ENCODE measurements around the gene UGGT1.

Gene UGGT1

GRCh38 chr2:128093762-128094161 lies 2.8 kb downstream of the UGGT1 start:
- no peak overlapping the region for H3K4me3 Mint-ChIP-seq
- H3K27me3 Mint-ChIP-seq (ENCODE audit: low read depth, poor library complexity) = no peaks in the 10 kb centered on the region
- no peak overlapping the region for H3K27ac Mint-ChIP-seq
- TF ChIP-seq CTCF (IDR thresholded peaks at IDR 0.05) = no peak
- H3K9me3 Mint-ChIP-seq = no peaks in the 10 kb centered on the region
- no peak for DNase-seq
- H3K4me1 Mint-ChIP-seq = peaks cover 44% of the 10 kb centered on the region
- peaks cover 16% of the 10 kb centered on the region for H3K36me3 Mint-ChIP-seq (ENCODE audit: low read depth)

GRCh38 chr2:128095201-128095600 lies 4.2 kb downstream of the UGGT1 start:
- Mint-ChIP-seq H3K4me3 (no peak overlapping the region), H3K4me1 (peaks cover 32% of the 10 kb centered on the region), H3K27ac (no peak overlapping the region), H3K9me3 (no peaks in the 10 kb centered on the region), H3K36me3 (ENCODE audit: low read depth) (peaks cover 18% of the 10 kb centered on the region), H3K27me3 (ENCODE audit: low read depth, poor library complexity) (no peaks in the 10 kb centered on the region)
- DNase-seq = no peak
- no peak for TF ChIP-seq CTCF (IDR thresholded peaks at IDR 0.05)

GRCh38 chr2:128103407-128103806 lies 12.4 kb downstream of the UGGT1 start:
- H3K36me3 Mint-ChIP-seq (ENCODE audit: low read depth) = peaks cover 22% of the 10 kb centered on the region
- H3K9me3 Mint-ChIP-seq = no peaks in the 10 kb centered on the region
- no peaks in the 10 kb centered on the region for H3K27me3 Mint-ChIP-seq (ENCODE audit: low read depth, poor library complexity)
- H3K27ac Mint-ChIP-seq = no peak overlapping the region
- DNase-seq = no peak
- H3K4me1 Mint-ChIP-seq = no peaks in the 10 kb centered on the region
- no peak for TF ChIP-seq CTCF (IDR thresholded peaks at IDR 0.05)
- H3K4me3 Mint-ChIP-seq = no peak overlapping the region

GRCh38 chr2:128105072-128105471 lies 14.1 kb downstream of the UGGT1 start:
- Mint-ChIP-seq H3K4me3 (no peak overlapping the region), H3K27me3 (ENCODE audit: low read depth, poor library complexity) (no peaks in the 10 kb centered on the region)
- DNase-seq = no peak

GRCh38 chr2:128108166-128108565 lies 17.2 kb downstream of the UGGT1 start:
- H3K4me3 Mint-ChIP-seq = no peak overlapping the region
- TF ChIP-seq CTCF (IDR thresholded peaks at IDR 0.05) = no peak
- no peaks in the 10 kb centered on the region for H3K4me1 Mint-ChIP-seq
- no peaks in the 10 kb centered on the region for H3K9me3 Mint-ChIP-seq
- DNase-seq = no peak
- no peaks in the 10 kb centered on the region for H3K27me3 Mint-ChIP-seq (ENCODE audit: low read depth, poor library complexity)
- no peak overlapping the region for H3K27ac Mint-ChIP-seq
- peaks cover 34% of the 10 kb centered on the region for H3K36me3 Mint-ChIP-seq (ENCODE audit: low read depth)

More at GRCh38 chr2:128105072-128105471, 14.1 kb downstream of the UGGT1 start:
- Mint-ChIP-seq H3K27ac (no peak overlapping the region), H3K36me3 (ENCODE audit: low read depth) (peaks cover 25% of the 10 kb centered on the region), H3K9me3 (no peaks in the 10 kb centered on the region), H3K4me1 (no peaks in the 10 kb centered on the region)
- no peak for TF ChIP-seq CTCF (IDR thresholded peaks at IDR 0.05)

GRCh38 chr2:128109243-128109642 lies 18.2 kb downstream of the UGGT1 start:
- DNase-seq = no peak
- no peak for TF ChIP-seq CTCF (IDR thresholded peaks at IDR 0.05)
- peaks cover 31% of the 10 kb centered on the region for H3K36me3 Mint-ChIP-seq (ENCODE audit: low read depth)
- no peak overlapping the region for H3K27ac Mint-ChIP-seq
- H3K4me1 Mint-ChIP-seq = no peaks in the 10 kb centered on the region
- H3K4me3 Mint-ChIP-seq = no peak overlapping the region
- no peaks in the 10 kb centered on the region for H3K27me3 Mint-ChIP-seq (ENCODE audit: low read depth, poor library complexity)
- H3K9me3 Mint-ChIP-seq = no peaks in the 10 kb centered on the region
